Measurements from ENCODE around the gene SMYD5.
"Not testable (repeated sequence)": the region's sequence is repeated elsewhere in the genome, so short reads cannot be mapped to it uniquely, and the experiment has no call there.

Gene SMYD5

DNA sequence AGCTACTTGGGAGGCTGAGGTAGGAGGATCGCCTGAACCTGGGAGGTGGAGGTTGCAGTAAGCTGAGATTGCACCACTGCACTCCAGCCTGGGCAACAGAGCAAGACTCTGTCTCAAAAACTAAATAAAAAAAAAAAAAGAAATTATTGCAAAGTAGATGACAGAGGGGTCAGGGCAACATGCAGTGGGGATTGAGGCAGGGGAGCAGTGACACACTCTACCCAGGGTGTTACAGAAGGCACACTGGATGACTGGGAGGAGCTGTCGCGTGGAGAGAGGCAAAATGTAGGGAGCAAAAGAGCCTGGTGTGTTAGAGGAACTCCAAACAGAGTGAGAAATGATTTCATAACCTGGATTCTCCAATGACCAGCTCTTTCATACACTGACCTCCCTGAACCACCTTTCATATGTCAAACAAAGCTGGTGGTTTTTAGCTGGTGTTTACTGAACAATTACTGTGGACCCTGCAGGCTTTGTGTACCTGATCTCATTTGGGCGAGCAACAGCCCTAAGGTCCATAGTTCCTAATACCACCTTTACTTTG, 48.1 kb downstream of the SMYD5 start:
- no peak for DNase-seq

DNA sequence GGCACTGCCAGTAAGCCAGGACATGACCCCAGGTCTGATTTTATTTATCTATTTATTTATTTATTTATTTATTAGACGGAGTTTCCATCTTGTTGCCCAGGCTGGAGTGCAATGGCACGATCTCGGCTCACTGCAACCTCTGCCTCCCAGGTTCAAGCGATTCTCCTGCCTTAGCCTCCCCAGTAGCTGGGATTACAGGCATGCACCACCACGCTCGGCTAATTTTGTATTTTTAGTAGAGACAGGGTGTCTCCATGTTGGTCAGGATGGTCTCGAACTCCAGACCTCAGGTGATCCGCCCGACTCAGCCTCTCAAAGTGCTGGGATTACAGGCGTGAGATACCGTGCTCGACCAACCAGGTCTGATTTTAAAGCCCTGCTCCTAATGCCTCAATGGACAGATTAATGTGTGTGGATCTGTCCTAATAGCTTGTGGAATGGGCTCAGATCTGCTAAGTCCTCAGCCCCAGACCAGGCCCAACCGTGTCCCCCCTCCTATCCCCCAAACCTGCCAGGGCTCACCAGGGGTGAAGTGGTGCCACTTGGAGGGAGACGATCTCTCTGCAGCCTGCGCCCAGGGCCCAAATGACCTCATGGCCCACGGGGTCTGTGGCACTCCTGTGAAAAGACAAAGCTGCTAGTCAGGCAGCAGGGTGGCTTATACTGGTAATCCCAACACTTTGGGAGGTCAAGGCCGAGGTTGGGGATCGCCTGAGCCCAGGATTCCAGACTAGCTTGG, 48.8 kb downstream of the SMYD5 start:
- DNase-seq, result not testable (repeated sequence)

DNA sequence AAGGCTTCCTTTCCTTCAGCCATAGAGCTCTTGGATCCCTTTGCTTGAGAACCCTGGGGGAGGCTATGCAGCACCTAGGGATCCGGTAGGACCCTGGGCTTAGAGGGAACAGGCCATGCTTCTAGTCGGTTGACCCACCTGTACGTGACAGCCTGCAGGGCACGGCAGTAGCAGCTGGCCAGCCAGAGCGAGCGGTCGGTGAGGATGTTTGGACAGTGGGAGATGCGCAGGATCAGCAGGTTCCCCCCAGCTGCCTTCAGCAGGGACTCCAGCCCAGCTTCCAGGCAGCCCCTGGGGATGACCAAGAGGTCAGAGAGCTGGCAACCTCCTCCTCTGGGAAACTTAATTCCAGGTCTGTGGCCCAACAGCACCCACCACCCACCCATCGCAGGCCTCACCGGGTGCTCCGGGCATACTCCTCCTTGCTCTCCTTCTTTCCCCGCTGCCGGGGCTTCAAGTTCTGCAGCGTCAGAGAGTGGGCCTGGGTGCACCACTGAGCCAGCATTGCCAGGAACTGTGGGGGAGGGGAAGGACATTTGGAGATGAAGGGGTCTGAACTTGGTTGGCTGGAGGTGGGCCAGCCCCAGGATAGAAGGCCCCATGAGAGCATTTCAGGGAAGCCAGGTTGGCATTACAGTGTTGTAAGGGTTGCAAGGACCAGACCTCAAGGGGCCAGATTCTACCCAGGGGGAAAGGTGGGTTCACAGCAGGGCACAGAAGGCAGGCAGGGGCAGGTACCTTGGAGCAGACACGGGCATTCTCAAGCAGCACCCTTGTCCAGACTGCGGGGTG, 49.7 kb downstream of the SMYD5 start:
- no peak for DNase-seq

DNA sequence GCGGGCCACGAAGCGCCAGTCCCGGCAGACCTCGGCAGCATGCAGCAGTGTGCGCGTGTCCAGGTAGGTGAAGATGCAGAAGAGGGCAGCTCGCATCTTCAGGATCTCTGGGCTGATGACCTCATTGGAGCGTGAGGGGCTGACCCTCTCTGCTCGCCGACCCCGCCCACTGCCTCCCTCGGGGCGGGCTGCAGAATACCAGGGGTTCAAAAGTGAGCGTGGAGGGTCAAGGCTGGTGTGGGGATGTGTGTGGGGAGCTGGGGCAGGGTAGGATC, 50.2 kb downstream of the SMYD5 start:
- DNase-seq, result no peak

DNA sequence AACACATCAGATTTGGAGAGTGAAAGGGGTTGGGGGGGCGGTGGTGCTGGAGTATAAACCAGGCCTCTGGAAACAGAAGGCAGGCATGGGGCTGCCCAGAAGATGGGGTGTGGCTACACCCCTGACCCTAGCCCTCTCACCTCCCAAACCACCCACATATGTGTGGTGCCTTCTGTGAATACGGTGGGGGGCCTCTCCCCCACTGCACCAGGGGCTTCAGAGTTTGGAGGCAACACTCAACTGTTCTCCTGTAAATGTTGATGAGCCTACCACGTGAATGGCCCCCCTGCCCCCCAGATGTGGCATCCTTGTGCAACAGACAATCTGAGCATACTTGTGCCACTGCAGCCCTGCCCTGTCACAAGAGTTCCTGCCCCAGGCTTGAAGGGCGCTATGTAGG, 50.7 kb downstream of the SMYD5 start:
- no peak for DNase-seq

DNA sequence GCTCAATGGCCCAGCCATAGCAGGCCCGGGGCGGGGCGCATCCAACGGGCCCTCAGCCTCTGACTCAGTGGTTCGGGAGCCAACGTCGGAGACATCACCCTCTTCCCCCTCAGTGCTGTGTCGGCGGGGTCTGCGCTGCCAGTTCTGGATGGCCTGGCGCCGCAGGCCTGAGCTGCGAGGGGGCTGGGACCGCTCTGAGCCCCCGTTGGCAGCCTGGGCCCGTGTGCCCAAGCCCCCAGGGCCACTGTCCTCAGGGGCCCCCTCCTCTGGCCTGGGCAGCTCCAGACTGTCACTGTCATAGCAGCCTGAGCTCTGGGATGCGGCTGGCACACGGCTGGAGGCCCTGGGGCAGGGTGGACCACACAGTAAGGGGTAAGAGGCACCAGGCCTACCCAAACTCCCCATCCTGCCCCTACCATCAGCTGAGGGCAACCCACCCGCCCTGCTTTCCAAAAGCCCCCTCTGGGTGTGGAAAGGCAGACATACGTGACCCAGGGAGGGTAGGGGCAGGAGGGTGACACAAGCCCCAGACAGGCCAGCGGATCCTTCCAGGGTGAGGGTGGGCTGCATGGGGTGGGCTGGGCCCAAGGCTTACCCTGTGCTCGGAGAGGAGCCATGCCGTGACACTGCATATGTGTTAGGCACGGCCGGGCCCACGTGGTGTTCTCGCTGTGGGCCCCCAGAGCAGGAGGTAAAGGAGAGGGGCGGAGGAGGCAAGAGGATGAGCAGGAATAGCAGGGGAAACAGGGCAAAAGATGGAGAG, 51.4 kb downstream of the SMYD5 start:
- DNase-seq, result no peak

DNA sequence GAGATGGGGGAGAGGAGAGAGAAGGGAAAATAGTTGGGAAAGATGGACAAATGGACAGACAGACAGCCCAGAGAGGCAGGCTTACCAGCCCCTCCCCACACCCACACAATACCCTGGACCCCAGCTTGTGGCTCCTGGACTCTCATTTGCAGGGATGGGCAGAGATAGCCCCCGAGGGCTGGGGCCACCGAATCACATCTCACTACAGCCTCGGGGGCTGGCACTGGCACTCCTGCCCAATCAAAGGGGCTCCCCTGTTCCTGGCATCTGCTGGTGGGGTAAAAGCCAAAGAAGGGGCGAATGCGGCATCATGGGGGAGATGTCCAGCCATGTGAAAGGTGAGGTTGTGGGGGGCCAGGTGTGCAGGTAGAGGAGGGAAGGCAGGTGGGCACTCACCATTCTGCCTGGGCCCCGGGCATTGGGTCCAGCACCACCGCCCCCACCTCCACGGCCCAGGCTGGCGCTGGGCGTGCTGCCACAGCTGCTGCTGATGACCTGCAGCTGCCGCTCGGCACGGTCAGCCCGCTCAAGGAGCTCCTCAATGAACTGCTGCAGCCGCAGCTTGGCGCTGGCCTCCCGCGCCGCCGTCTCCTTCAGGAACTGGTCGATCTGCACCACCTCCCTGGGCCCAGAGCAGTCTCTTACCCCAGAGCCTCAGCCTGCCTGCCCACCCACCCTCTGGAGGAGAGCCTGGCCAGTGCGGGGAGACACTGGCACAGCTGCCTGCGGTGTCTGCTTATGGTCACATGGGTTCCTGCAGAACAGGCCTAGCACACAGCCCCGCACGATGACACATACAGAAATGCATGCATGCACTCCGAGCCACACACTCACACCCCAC, 52.2 kb downstream of the SMYD5 start:
- DNase-seq, result no peak

DNA sequence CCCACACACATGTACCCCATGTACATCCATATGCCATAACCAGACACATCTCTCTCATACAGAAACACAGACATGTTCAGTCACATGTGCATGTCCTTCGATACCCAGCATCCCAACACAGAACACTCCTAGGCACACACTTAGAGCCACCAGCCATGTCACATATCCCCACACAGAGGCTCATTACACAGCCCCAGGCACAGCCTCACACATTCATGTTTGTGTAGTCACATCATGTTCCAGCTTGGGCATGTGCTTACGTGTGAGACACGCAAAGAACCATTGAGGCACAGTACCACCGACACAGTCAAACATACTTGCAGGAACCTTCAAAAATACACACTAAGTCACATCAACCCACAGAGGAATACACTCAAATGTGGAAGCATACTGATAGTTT, 53.0 kb downstream of the SMYD5 start:
- DNase-seq, result no peak

DNA sequence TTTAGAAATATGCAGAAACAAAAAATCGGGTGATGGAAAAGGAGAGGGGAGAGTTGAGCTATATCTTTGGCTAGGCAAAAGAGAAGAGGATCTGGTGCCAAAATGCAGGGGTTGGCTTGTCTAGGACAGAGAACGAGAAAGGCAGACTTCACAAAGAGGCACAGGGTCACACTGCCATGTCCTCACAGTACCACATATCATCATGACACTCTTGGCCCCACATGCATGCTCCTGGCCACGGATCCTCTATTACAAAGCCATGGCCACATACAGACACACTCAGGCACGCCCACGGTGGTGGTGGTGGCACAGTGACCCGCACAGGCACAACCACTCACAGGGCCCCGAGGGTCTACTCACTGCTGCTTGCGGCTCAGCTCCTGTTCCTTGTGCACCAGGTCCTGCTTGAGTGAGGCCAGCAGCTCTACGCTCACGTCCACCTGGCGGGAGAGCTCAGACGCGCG, 54.4 kb downstream of the SMYD5 start:
- DNase-seq, result no peak

DNA sequence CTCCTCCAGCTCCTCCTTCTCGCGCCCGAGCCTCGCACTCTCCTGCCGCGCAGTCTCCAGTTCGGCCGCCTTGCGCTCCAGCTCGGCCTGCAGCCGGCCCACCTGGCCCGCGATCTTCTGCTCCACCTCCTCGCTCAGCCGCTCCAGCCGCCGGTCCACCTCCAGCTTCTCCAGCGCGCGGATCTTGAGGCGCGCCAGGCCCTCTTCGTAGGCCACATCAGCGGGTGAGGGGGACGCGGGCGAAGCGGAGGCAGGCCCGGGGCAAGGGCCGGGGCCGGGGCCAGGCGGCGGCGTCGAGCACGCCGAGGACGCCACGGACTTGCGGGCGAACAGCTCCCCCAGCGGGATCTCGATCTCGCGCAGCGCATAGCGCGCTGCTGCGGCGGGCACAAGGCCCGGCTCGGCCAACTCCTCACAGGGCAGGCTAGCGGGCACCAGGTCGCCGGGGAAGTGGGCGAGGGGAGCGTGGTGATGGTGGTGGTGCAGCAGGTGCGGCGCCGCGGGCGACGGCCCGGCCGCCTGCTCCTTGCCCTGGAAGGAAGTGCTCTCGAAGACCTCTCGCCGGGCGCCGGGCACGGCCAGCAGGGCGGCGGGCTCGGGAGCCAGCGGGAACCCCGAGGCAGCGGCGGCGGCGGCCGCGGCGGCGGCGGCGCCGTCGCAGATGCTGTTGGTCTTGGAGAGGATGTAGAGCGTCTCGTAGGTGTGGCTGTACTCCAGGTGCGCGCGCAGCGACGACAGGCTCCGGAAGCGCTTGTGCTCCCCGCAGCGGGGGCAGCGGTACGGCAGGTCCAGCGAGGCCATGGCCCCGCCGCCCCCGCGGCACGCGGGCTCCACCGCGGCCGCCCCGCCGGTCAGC, 55.0 kb downstream of the SMYD5 start:
- peak; percentile 64 for DNase-seq

DNA sequence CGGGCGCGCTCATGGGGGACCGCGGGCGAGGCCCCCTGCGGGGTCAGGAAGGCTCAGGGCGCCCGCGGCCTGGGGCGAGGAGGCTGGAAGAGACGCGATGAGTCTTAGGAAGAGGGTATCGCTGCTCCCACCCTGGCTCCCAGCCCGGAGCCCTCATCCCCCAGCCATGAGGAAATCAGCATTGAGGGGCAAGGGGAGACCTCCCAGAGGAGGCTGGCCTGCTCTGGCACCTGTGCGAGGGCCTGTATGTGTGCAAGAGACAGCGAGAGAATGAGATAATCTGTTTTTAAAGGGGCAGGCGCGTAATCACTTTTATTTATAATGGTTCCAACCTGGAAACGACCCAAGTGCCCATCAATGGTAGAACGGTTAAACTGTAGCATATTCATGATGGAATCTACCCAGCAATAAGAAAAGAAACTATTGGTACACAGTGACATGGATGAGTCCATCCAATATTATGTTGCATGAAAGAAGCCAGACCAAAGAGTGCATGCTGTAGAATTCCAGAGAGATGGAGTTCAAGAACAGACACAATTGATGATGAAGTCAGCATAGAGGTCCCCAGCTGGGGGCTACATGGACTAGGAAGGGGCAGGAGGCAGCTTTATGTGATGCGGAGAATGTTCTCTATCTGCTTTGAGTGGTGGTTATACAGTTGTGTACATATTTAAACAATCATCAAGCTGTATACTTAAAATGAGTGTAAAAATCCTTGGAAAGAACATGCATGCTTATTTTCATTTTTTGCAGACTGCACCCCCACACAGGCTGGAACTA, 55.8 kb downstream of the SMYD5 start:
- no peak for DNase-seq

DNA sequence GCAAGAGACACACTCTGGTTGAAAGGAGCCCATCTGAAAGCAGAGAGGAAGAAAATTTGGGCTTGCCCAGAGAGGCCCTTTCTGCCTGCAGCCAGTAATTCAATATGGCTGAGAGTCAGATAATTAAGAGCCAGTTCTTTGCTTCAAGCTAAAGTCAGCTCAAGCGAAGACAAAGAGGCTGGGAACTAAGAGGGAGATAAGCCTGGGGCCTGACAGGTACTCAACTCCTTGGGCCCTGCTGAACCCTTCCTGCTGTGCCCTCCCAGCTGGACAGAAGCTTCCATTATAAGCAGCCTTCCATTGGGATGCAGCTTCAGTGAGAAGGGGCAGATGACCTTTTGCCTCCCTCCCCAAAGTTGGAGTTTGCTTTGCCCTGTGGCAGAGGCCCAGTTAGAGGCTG, 58.2 kb downstream of the SMYD5 start:
- DNase-seq, result no peak

All from activated CD4-positive, alpha-beta T cell treated with anti-CD3 and anti-CD28 coated beads for 1 hour (primary cell).